Measurements from ENCODE around the gene LNPEP.
"Not testable (repeated sequence)": the region's sequence is repeated elsewhere in the genome, so short reads cannot be mapped to it uniquely, and the experiment has no call there.

Gene LNPEP

GRCh38 chr5:97076098-97076497 is 140.2 kb downstream of the LNPEP start:
- ChIA-PET CTCF (no interaction called here), POLR2A (no interaction called here)
- TF ChIP-seq CTCF (IDR thresholded peaks at IDR 0.05; ENCODE audit: insufficient read depth, low read length, missing control alignments), result no peak
- DNase-seq (ENCODE audit: low read depth, low spot score), result no peak
- H3K4me3 ChIP-seq (ENCODE audit: low read depth, low read length), result no peak overlapping the region

GRCh38 chr5:97077246-97077645 is 141.4 kb downstream of the LNPEP start:
- H3K4me3 ChIP-seq (ENCODE audit: low read depth, low read length), result no peak overlapping the region
- TF ChIP-seq CTCF (IDR thresholded peaks at IDR 0.05; ENCODE audit: insufficient read depth, low read length, missing control alignments), result no peak
- DNase-seq (ENCODE audit: low read depth, low spot score), result no peak
- ChIA-PET CTCF (no interaction called here), POLR2A (no interaction called here)

- POLR2A ChIA-PET, result no interaction called here
- CTCF ChIA-PET, result no interaction called here
- TF ChIP-seq CTCF (IDR thresholded peaks at IDR 0.05; ENCODE audit: insufficient read depth, low read length, missing control alignments), result no peak
- no peak for DNase-seq (ENCODE audit: low read depth, low spot score)
- H3K4me3 ChIP-seq (ENCODE audit: low read depth, low read length), result no peak overlapping the region
Measured at GRCh38 chr5:97078958-97079743, 143.3 kb downstream of the LNPEP start.

GRCh38 chr5:97084782-97085458 is 149.0 kb downstream of the LNPEP start:
- CTCF ChIA-PET; POLR2A ChIA-PET; DNase-seq (ENCODE audit: low read depth, low spot score); H3K4me3 ChIP-seq (ENCODE audit: low read depth, low read length): not testable (repeated sequence)

- no peak overlapping the region for H3K4me3 ChIP-seq (ENCODE audit: low read depth, low read length)
- DNase-seq (ENCODE audit: low read depth, low spot score), result no peak
- TF ChIP-seq CTCF (IDR thresholded peaks at IDR 0.05; ENCODE audit: insufficient read depth, low read length, missing control alignments), result no peak
- POLR2A ChIA-PET, result no interaction called here
- CTCF ChIA-PET, result no interaction called here
Measured at GRCh38 chr5:97085459-97086181, 149.7 kb downstream of the LNPEP start.
